DOHH2 (cell line): ENCODE data around the gene S100A13.

Experiments
- H3F3A ChIP-seq: fragments of 200-600 bp; sonication (generic), shearing (Covaris generic); 2 replicates; pipeline ENCODE4 v1.6.0; 2016; ENCODE audit warnings: antibody characterized with exemption, mild to moderate bottlenecking; ENCODE audit not compliant: control insufficient read depth, insufficient read depth
- H3K27ac ChIP-seq: fragments of 200-600 bp; sonication (generic); 2 replicates; pipeline ENCODE4 v1.5.1; 2014; ENCODE audit warnings: low read depth, mild to moderate bottlenecking, low read length, moderate library complexity
- H3K27me3 ChIP-seq: fragments of 200-600 bp; sonication (generic); 2 replicates; pipeline ENCODE4 v1.6.1; 2014; ENCODE audit warnings: mild to moderate bottlenecking, low read length, mixed read lengths; ENCODE audit not compliant: control insufficient read depth
- H3K36me3 ChIP-seq: fragments of 200-600 bp; sonication (generic); 2 replicates; pipeline ENCODE4 v1.6.1; 2014; ENCODE audit warnings: mild to moderate bottlenecking, low read length, moderate library complexity, mixed read lengths; ENCODE audit not compliant: control insufficient read depth
- H3K4me1 ChIP-seq: fragments of 200-600 bp; sonication (generic); 2 replicates; pipeline ENCODE4 v1.6.1; 2014; ENCODE audit warnings: mild to moderate bottlenecking, low read length, mixed read lengths; ENCODE audit not compliant: control insufficient read depth
- H3K4me2 ChIP-seq: fragments of 200-600 bp; sonication (generic); 2 replicates; pipeline ENCODE4 v1.6.0; 2014; ENCODE audit warnings: mild to moderate bottlenecking, low read length, moderate library complexity
- H3K4me3 ChIP-seq: fragments of 200-600 bp; sonication (generic); 2 replicates; pipeline ENCODE4 v1.5.1; 2014; ENCODE audit warnings: mild to moderate bottlenecking, low read length, mixed read lengths
- H3K79me2 ChIP-seq: fragments of 200-600 bp; sonication (generic); 2 replicates; pipeline ENCODE4 v1.6.1; 2014; ENCODE audit warnings: mild to moderate bottlenecking, low read length, mixed read lengths; ENCODE audit not compliant: control insufficient read depth
- H3K9me2 ChIP-seq: fragments of 200-600 bp; sonication (generic); replicated peaks from 2 replicates; pipeline ENCODE4 v1.6.1; 2014; ENCODE audit warnings: mild to moderate bottlenecking, low read length, mixed read lengths; ENCODE audit not compliant: control insufficient read depth
- H3K9me3 ChIP-seq: fragments of 200-600 bp; sonication (generic); 2 replicates; pipeline ENCODE4 v1.6.1; 2014; ENCODE audit warnings: antibody characterized with exemption, low read length, mixed read lengths; ENCODE audit not compliant: control insufficient read depth, insufficient read depth
- H4K20me1 ChIP-seq: fragments of 200-600 bp; sonication (generic); 2 replicates; pipeline ENCODE4 v1.6.0; 2014; ENCODE audit warnings: low read depth, mild to moderate bottlenecking, antibody characterized with exemption, low read length, moderate library complexity; ENCODE audit not compliant: control insufficient read depth, insufficient read depth
- CTCF ChIP-seq: fragments of 200-600 bp; sonication (generic); IDR thresholded peaks from one replicate; pipeline ENCODE4 v1.5.1; 2014; ENCODE audit warnings: antibody characterized with exemption, mild to moderate bottlenecking, low read depth, low read length; ENCODE audit not compliant: poor library complexity, severe bottlenecking
- EZH2phosphoT487 ChIP-seq: fragments of 200-600 bp; sonication (generic); IDR thresholded peaks from 2 replicates; pipeline ENCODE4 v1.6.1; 2017; ENCODE audit warnings: borderline replicate concordance, mild to moderate bottlenecking, antibody characterized with exemption, low read length, moderate library complexity, mixed read lengths

The S100A13 gene

GRCh38 chr1:153615406-153615805 lies 11.9 kb downstream of the S100A13 start:
- Histone ChIP-seq H3K4me3 (no peak overlapping the region), H3K9me3 (no peaks in the 10 kb centered on the region), H3F3A (no peaks in the 10 kb centered on the region), H3K27me3 (no peaks in the 10 kb centered on the region), H3K4me1 (peaks cover 6% of the 10 kb centered on the region), H3K27ac (no peak overlapping the region), H3K9me2 (no peaks in the 10 kb centered on the region), H3K4me2 (no peak overlapping the region), H3K36me3 (peaks cover 19% of the 10 kb centered on the region), H4K20me1 (no peaks in the 10 kb centered on the region), H3K79me2 (no peaks in the 10 kb centered on the region)
- TF ChIP-seq CTCF (no peak), EZH2phosphoT487 (no peak)

GRCh38 chr1:153614906-153615305 lies 12.4 kb downstream of the S100A13 start:
- Histone ChIP-seq H3K27me3 (no peaks in the 10 kb centered on the region), H3K9me2 (no peaks in the 10 kb centered on the region), H3K27ac (no peak overlapping the region), H3K4me3 (no peak overlapping the region), H3K79me2 (no peaks in the 10 kb centered on the region), H3F3A (no peaks in the 10 kb centered on the region), H3K36me3 (peaks cover 14% of the 10 kb centered on the region), H3K4me1 (peaks cover 6% of the 10 kb centered on the region), H3K9me3 (no peaks in the 10 kb centered on the region), H4K20me1 (no peaks in the 10 kb centered on the region), H3K4me2 (no peak overlapping the region)
- no peak for TF ChIP-seq EZH2phosphoT487
- no peak for TF ChIP-seq CTCF

GRCh38 chr1:153614189-153614900 lies 13.0 kb downstream of the S100A13 start:
- H3K4me1 ChIP-seq: peaks cover 6% of the 10 kb centered on the region
- TF ChIP-seq EZH2phosphoT487 (no peak), CTCF (no peak)
- no peak overlapping the region for H3K4me3 ChIP-seq

More at GRCh38 chr1:153614189-153614900, 13.0 kb downstream of the S100A13 start:
- H3K4me2 ChIP-seq: no peak overlapping the region
- H3F3A ChIP-seq: no peaks in the 10 kb centered on the region
- no peaks in the 10 kb centered on the region for H3K9me3 ChIP-seq
- no peaks in the 10 kb centered on the region for H3K9me2 ChIP-seq
- no peaks in the 10 kb centered on the region for H3K79me2 ChIP-seq
- no peaks in the 10 kb centered on the region for H3K27me3 ChIP-seq
- H3K36me3 ChIP-seq: peaks cover 10% of the 10 kb centered on the region
- H4K20me1 ChIP-seq: no peaks in the 10 kb centered on the region
- no peak overlapping the region for H3K27ac ChIP-seq
